OCI-LY3 (cell line): ENCODE data around the gene ADAMTS19.

Experiments used
- H2AFZ ChIP-seq: fragments of 200-600, 300-600 bp; shearing (Covaris generic); 2 replicates; pipeline ENCODE4 v1.6.0; 2014; ENCODE audit warnings: antibody characterized with exemption, low read depth, low read length
- H3K27ac ChIP-seq: fragments of 200-600, 300-600 bp; sonication (generic); 2 replicates; pipeline ENCODE4 v1.5.1; 2014; ENCODE audit warnings: mild to moderate bottlenecking, low read length, moderate library complexity, mixed read lengths
- H3K27me3 ChIP-seq: fragments of 200-600, 300-600 bp; sonication (generic); 2 replicates; pipeline ENCODE4 v1.6.1; 2014; ENCODE audit warnings: low read depth, low read length, mixed read lengths
- H3K36me3 ChIP-seq: fragments of 200-600, 300-600 bp; sonication (generic); replicated peaks from 2 replicates; pipeline ENCODE3; 2014; ENCODE audit warnings: low read depth, low read length, mixed read lengths
- H3K4me1 ChIP-seq: fragments of 300-600, 200-600 bp; sonication (generic); 2 replicates; pipeline ENCODE4 v1.6.1; 2014; ENCODE audit warnings: low read length, mixed read lengths
- H3K4me2 ChIP-seq: fragments of 200-600, 300-600 bp; sonication (generic); 2 replicates; pipeline ENCODE4 v1.6.1; 2014; ENCODE audit warnings: low read length, mixed read lengths
- H3K4me3 ChIP-seq: fragments of 300-600, 200-600 bp; sonication (generic); 2 replicates; pipeline ENCODE4 v1.5.1; 2014; ENCODE audit warnings: antibody characterized with exemption, mild to moderate bottlenecking, low read length, moderate library complexity
- H3K79me2 ChIP-seq: fragments of 300-600, 200-600 bp; shearing (Covaris generic); 2 replicates; pipeline ENCODE4 v1.6.1; 2014; ENCODE audit warnings: mild to moderate bottlenecking, low read length, mixed read lengths
- H3K9ac ChIP-seq: fragments of 300-600, 200-600 bp; shearing (Covaris generic); 2 replicates; pipeline ENCODE4 v1.6.0; 2014; ENCODE audit warnings: mild to moderate bottlenecking, low read length, moderate library complexity
- H3K9me3 ChIP-seq: fragments of 200-600, 300-600 bp; shearing (Covaris generic); 2 replicates; pipeline ENCODE4 v1.6.1; 2014; ENCODE audit warnings: low read length, mixed read lengths; ENCODE audit not compliant: insufficient read depth
- H4K20me1 ChIP-seq: fragments of 200-600, 300-600 bp; sonication (generic); 2 replicates; pipeline ENCODE4 v1.6.1; 2016; ENCODE audit warnings: low read length, mixed read lengths; ENCODE audit not compliant: insufficient read depth
- EZH2phosphoT487 ChIP-seq: fragments of 200-600 bp; shearing (Covaris generic); IDR thresholded peaks from 2 replicates; pipeline ENCODE4 v1.6.1; 2018; ENCODE audit warnings: antibody characterized with exemption, mixed run types, low read depth
- TF ChIP-seq, protein P1 (sequence below): fragments of 200-600, 300-600 bp; sonication (generic); IDR thresholded peaks from 2 replicates; pipeline ENCODE4 v1.5.1; 2014; ENCODE audit warnings: antibody characterized with exemption, low read length, low read depth

The ADAMTS19 gene

GRCh38 chr5:129459777-129460671 lies at the start of gene ADAMTS19:
Gene ADAMTS19, plus strand, starts transcription at chr5:129460298. Its CDS starts 94 bp downstream, at chr5:129460392.
- H4K20me1 ChIP-seq: no peaks in the 10 kb centered on the region
- no peak within 1 kb of the TSS for H2AFZ ChIP-seq
- H3K9me3 ChIP-seq: no peaks in the 10 kb centered on the region
- H3K9ac ChIP-seq: no peak within 1 kb of the TSS
- no peaks in the 10 kb centered on the region for H3K4me1 ChIP-seq
- no peak within 1 kb of the TSS for H3K4me2 ChIP-seq
- no peaks in the 10 kb centered on the region for H3K36me3 ChIP-seq
- H3K27me3 ChIP-seq: no peaks in the 10 kb centered on the region
- TF ChIP-seq, protein P1, sequence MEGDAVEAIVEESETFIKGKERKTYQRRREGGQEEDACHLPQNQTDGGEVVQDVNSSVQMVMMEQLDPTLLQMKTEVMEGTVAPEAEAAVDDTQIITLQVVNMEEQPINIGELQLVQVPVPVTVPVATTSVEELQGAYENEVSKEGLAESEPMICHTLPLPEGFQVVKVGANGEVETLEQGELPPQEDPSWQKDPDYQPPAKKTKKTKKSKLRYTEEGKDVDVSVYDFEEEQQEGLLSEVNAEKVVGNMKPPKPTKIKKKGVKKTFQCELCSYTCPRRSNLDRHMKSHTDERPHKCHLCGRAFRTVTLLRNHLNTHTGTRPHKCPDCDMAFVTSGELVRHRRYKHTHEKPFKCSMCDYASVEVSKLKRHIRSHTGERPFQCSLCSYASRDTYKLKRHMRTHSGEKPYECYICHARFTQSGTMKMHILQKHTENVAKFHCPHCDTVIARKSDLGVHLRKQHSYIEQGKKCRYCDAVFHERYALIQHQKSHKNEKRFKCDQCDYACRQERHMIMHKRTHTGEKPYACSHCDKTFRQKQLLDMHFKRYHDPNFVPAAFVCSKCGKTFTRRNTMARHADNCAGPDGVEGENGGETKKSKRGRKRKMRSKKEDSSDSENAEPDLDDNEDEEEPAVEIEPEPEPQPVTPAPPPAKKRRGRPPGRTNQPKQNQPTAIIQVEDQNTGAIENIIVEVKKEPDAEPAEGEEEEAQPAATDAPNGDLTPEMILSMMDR: no peak
- no peak for TF ChIP-seq EZH2phosphoT487
- no peak within 1 kb of the TSS for H3K27ac ChIP-seq
- H3K4me3 ChIP-seq: no peak within 1 kb of the TSS
- no peaks in the 10 kb centered on the region for H3K79me2 ChIP-seq

- Histone ChIP-seq H3K36me3 (no peaks in the 10 kb centered on the region), H3K9me3 (no peaks in the 10 kb centered on the region), H3K27me3 (no peaks in the 10 kb centered on the region), H4K20me1 (no peaks in the 10 kb centered on the region), H3K9ac (no peak overlapping the region), H3K4me1 (no peaks in the 10 kb centered on the region), H3K4me3 (no peak overlapping the region), H2AFZ (no peak overlapping the region), H3K27ac (no peak overlapping the region), H3K79me2 (no peaks in the 10 kb centered on the region), H3K4me2 (no peak overlapping the region)
- TF ChIP-seq, protein P1: no peak
- no peak for TF ChIP-seq EZH2phosphoT487
Observed at GRCh38 chr5:129410488-129410887, 49.6 kb upstream of the ADAMTS19 start.

DNA sequence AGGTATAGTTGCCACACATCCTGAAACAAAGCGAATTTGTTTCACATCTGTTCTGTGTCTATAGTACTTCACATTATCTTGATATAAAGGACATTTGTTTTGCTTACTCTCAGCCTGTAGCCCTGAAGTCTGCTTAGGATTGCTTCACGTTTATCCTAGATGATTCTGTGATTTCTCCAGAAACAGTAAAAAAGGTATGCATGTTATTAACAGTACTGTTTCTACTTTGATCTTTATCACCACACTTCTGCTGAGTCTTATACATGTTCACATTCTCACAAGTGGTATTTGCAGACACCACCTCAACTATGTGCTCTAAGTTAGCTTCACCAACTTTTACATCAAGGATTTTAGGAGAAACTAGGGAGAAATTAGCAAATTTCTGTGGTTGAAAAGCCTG lies 47.4 kb upstream of the ADAMTS19 start:
- H3K36me3 ChIP-seq: no peaks in the 10 kb centered on the region
- no peaks in the 10 kb centered on the region for H3K9me3 ChIP-seq
- no peaks in the 10 kb centered on the region for H3K79me2 ChIP-seq
- no peak overlapping the region for H3K4me3 ChIP-seq
- no peaks in the 10 kb centered on the region for H4K20me1 ChIP-seq
- no peaks in the 10 kb centered on the region for H3K27me3 ChIP-seq
- H2AFZ ChIP-seq: no peak overlapping the region
- no peak for TF ChIP-seq EZH2phosphoT487
- no peaks in the 10 kb centered on the region for H3K4me1 ChIP-seq
- no peak overlapping the region for H3K27ac ChIP-seq
- H3K9ac ChIP-seq: no peak overlapping the region
- no peak overlapping the region for H3K4me2 ChIP-seq

DNA sequence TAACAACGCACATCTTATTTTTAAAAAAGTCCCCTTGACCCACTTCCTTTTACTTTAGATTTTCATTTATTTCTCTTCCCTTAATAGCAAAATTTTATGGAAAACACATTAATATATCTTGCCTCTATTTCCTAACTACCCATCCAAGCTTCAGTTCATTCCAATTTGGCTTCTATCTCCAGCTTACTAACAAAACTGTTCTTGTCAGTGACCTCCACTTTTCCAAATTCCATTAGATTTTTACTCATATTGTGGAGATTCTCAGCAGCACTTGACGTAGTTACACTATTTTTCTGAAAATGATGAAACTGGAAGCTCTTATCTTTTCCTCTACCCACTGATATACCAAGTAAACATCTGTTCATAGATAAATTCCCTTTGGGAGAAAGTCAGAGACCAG lies 46.5 kb upstream of the ADAMTS19 start:
- H3K4me3 ChIP-seq: no peak overlapping the region
- no peaks in the 10 kb centered on the region for H3K9me3 ChIP-seq
- no peaks in the 10 kb centered on the region for H3K36me3 ChIP-seq
- no peak overlapping the region for H2AFZ ChIP-seq
- H3K4me1 ChIP-seq: no peaks in the 10 kb centered on the region
- H4K20me1 ChIP-seq: no peaks in the 10 kb centered on the region
- H3K27me3 ChIP-seq: no peaks in the 10 kb centered on the region
- H3K79me2 ChIP-seq: no peaks in the 10 kb centered on the region
- H3K4me2 ChIP-seq: no peak overlapping the region
- TF ChIP-seq, protein P1: no peak
- TF ChIP-seq EZH2phosphoT487: no peak
- H3K27ac ChIP-seq: no peak overlapping the region
- H3K9ac ChIP-seq: no peak overlapping the region
